B cell (primary cell): Measurements from ENCODE around the gene OR5K3.

Source experiments
- EZH2 ChIP-seq: IDR thresholded peaks from 2 replicates; pipeline ENCODE4 v1.6.1; 2012; ENCODE audit warnings: borderline replicate concordance, low read depth, mild to moderate bottlenecking, moderate library complexity, low read length; ENCODE audit not compliant: insufficient read depth, poor library complexity, severe bottlenecking
- TF ChIP-seq, protein P1 (sequence below): fragments of 200-600 bp; IDR thresholded peaks from one replicate; pipeline ENCODE4 v1.8.0; 2022; ENCODE audit warnings: antibody characterized with exemption, mild to moderate bottlenecking

DNA sequence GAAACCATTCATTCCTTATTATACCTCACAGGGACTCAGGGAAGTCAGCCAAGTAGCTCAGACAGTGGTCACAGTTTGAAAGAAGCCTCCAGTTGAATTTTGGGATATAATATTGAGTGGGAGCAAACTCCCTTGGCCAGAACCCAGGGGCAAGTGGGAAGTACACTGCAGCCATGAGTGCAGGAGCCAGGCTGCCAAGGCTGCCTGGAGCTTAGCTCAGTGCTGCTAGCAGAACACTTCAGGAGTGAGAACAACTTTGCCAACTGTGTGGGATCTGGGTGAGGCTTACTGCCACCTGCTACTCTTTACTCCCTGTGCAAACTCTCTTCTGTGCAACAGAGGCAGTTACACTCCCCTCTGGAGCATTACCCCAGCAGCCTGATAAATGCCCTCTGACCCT is 4.6 kb downstream of the OR5K3 start:
- no peak for TF ChIP-seq EZH2
- TF ChIP-seq, protein P1, sequence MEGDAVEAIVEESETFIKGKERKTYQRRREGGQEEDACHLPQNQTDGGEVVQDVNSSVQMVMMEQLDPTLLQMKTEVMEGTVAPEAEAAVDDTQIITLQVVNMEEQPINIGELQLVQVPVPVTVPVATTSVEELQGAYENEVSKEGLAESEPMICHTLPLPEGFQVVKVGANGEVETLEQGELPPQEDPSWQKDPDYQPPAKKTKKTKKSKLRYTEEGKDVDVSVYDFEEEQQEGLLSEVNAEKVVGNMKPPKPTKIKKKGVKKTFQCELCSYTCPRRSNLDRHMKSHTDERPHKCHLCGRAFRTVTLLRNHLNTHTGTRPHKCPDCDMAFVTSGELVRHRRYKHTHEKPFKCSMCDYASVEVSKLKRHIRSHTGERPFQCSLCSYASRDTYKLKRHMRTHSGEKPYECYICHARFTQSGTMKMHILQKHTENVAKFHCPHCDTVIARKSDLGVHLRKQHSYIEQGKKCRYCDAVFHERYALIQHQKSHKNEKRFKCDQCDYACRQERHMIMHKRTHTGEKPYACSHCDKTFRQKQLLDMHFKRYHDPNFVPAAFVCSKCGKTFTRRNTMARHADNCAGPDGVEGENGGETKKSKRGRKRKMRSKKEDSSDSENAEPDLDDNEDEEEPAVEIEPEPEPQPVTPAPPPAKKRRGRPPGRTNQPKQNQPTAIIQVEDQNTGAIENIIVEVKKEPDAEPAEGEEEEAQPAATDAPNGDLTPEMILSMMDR = no peak
